Lung (tissue), 12 donors: ENCODE data around the gene NISCH. TPM values are rescaled to one million over a fixed set of nuclear protein-coding genes. Genes with fewer than 3 reads are reported as not detected.

ENCODE experiments used
- ATAC-seq: fragments of 200-7000 bp; cut with Tn5 transposase; one replicate; pipeline ENCODE4 v1.9.1; 2020; ENCODE audit warnings: moderate number of reproducible peaks; ENCODE audit not compliant: insufficient read depth, low FRiP score
- DNase-seq, 3 donors: peaks; one replicate each; pipeline ENCODE4 v3.0.0-alpha.2; 2013 to 2017
- H3K27ac ChIP-seq, 2 donors: one replicate each; pipeline ENCODE4 v1.5.1; 2013; ENCODE audit warnings: mild to moderate bottlenecking in 2 of 2, moderate library complexity in 2 of 2, control low read depth in 1 of 2, inconsistent platforms in 1 of 2, low read depth in 1 of 2, low read length in 1 of 2
- H3K27me3 ChIP-seq, 3 donors: one replicate each; pipeline ENCODE4 v1.5.1; 2013; ENCODE audit warnings: low read length in 2 of 3; ENCODE audit not compliant: control insufficient read depth in 3 of 3, insufficient read depth in 3 of 3
- H3K36me3 ChIP-seq, 4 donors: one replicate each; pipeline ENCODE4 v1.5.1; 2013; ENCODE audit warnings: low read length in 4 of 4, mild to moderate bottlenecking in 1 of 4, moderate library complexity in 1 of 4; ENCODE audit not compliant: control insufficient read depth in 4 of 4, insufficient read depth in 4 of 4
- H3K4me1 ChIP-seq, 5 donors: one replicate each; pipeline ENCODE4 v1.5.1; 2013; ENCODE audit warnings: low read length in 5 of 5, mild to moderate bottlenecking in 2 of 5, moderate library complexity in 1 of 5; ENCODE audit not compliant: control insufficient read depth in 5 of 5, insufficient read depth in 5 of 5
- H3K4me3 ChIP-seq: one replicate; pipeline ENCODE4 v1.5.1; 2013; ENCODE audit warnings: mild to moderate bottlenecking, control low read depth, moderate library complexity
- H3K9ac ChIP-seq, 2 donors: one replicate each; pipeline ENCODE4 v1.5.1; 2013; ENCODE audit warnings: low read length in 2 of 2, control low read depth in 1 of 2; ENCODE audit not compliant: insufficient read depth in 1 of 2
- H3K9me3 ChIP-seq, 4 donors: one replicate each; pipeline ENCODE4 v1.5.1; 2013; ENCODE audit warnings: low read length in 3 of 4, mild to moderate bottlenecking in 1 of 4, moderate library complexity in 1 of 4; ENCODE audit not compliant: control insufficient read depth in 4 of 4, insufficient read depth in 3 of 4
- WGBS, 2 donors: extraction: QIAGEN DNeasy Blood & Tissue Kit; methylation state at CpG; one replicate each; pipeline ENCODE4 v1.1.7; 2013; 5-methylcytosine and 5-hydroxymethylcytosine counted together
- polyA plus RNA-seq, 2 donors: library from polyadenylated mRNA; stranded (reverse); fragments of 200-250 nt; gene quantifications; one replicate each; pipeline ENCODE4 v1.2.1, GENCODE V29; 2013
- total RNA-seq, 2 donors: library from RNA; depleted of rRNA in 1 of 2; stranded (reverse); fragments of >200 nt in 1 of 2; gene quantifications; one replicate each; pipeline ENCODE4 v1.2.1, GENCODE V29; 2014 to 2021
- TF ChIP-seq, protein P1 (sequence below): IDR thresholded peaks from 2 replicates; pipeline ENCODE4 v1.5.1; 2012; ENCODE audit warnings: mild to moderate bottlenecking; ENCODE audit errors: control extremely low read depth, extremely low read depth
- donor health status: control.
- donor health status: control.
- donor health status: Bipolar disorder and iron deficiency.
- donor health status: healthy.
- donor health status: DM: yes; HTN: yes; CAD: no.

The NISCH gene
- total and polyA plus RNA-seq, 4 donors, result 37.8 to 127 (median 63.7) TPM

DNA sequence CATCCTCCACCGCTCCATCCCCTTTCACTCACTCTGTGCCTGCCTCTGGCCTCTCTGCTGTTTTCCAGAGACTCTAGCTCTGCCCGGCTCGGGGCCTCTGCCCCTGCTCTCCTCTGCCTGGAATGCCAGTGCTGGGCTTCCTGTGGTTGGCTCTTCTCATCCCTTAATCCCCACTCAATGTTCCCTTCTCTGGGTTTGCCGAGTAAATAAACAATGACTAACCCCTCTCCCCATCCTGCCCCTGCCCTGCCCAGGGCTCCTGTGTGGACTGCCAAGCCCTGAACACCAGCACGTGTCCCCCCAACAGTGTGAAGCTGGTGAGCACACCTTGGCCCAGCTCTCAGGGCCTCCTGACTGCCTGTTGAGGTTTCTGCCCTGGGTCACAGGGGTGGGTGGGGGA is 52.0 kb downstream of the NISCH start:
- H3K9ac ChIP-seq, result no peak overlapping the region
- no peak overlapping the region for H3K4me3 ChIP-seq
- WGBS, 2 donors, result 72 to 86% methylated on average over 5 of the region's 5 CpGs
- no peak for ATAC-seq
- no peaks in the 10 kb centered on the region for H3K27me3 ChIP-seq
- no peaks in the 10 kb centered on the region for H3K9me3 ChIP-seq
- no peak overlapping the region for H3K27ac ChIP-seq
- H3K4me1 ChIP-seq, result no peaks in the 10 kb centered on the region
- TF ChIP-seq, protein P1, sequence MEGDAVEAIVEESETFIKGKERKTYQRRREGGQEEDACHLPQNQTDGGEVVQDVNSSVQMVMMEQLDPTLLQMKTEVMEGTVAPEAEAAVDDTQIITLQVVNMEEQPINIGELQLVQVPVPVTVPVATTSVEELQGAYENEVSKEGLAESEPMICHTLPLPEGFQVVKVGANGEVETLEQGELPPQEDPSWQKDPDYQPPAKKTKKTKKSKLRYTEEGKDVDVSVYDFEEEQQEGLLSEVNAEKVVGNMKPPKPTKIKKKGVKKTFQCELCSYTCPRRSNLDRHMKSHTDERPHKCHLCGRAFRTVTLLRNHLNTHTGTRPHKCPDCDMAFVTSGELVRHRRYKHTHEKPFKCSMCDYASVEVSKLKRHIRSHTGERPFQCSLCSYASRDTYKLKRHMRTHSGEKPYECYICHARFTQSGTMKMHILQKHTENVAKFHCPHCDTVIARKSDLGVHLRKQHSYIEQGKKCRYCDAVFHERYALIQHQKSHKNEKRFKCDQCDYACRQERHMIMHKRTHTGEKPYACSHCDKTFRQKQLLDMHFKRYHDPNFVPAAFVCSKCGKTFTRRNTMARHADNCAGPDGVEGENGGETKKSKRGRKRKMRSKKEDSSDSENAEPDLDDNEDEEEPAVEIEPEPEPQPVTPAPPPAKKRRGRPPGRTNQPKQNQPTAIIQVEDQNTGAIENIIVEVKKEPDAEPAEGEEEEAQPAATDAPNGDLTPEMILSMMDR, result no peak
- H3K36me3 ChIP-seq, result peaks cover 0 to 13% (median 0%) of the 10 kb centered on the region in 4 donors
- no peak for DNase-seq

DNA sequence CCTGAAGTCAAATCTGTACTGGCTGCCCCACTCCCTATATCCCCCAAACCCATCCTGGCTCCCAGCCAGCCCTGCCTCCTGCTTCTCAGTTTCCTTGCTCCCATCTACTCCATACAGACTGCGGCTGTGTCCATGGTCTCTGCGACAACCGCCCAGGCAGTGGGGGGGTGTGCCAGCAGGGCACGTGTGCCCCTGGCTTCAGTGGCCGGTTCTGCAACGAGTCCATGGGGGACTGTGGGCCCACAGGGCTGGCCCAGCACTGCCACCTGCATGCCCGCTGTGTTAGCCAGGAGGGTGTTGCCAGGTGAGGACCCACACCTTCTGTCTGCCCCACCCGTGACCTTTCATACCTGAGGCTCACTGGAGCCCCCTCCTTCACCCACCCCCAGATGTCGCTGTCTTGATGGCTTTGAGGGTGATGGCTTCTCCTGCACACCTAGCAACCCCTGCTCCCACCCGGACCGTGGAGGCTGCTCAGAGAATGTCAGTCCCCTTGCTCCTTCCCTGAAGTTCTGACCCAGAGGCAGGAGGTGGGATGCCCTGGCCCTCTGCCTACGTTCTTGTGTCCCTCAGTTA is 54.4 kb downstream of the NISCH start:
- H3K9ac ChIP-seq, result no peak overlapping the region
- no peak overlapping the region for H3K27ac ChIP-seq
- H3K4me3 ChIP-seq, result no peak overlapping the region
- H3K36me3 ChIP-seq, result peaks cover 0 to 11% (median 0%) of the 10 kb centered on the region in 4 donors
- ATAC-seq, result no peak
- WGBS, 2 donors, result 76 to 84% methylated on average over 12 of the region's 12 CpGs
- H3K27me3 ChIP-seq, result no peaks in the 10 kb centered on the region
- peaks cover 0 to under 1% (median 0%) of the 10 kb centered on the region in 5 donors for H3K4me1 ChIP-seq
- no peak for DNase-seq
- TF ChIP-seq, protein P1, result no peak
- H3K9me3 ChIP-seq, result no peaks in the 10 kb centered on the region

GRCh38 chr3:52511509-52511908 is 56.1 kb downstream of the NISCH start:
- TF ChIP-seq, protein P1, result no peak
- Histone ChIP-seq H3K27ac (no peak overlapping the region), H3K4me1 (peaks cover 0 to 3% (median 0%) of the 10 kb centered on the region in 5 donors), H3K36me3 (peaks cover 0 to 10% (median 0%) of the 10 kb centered on the region in 4 donors), H3K9me3 (no peaks in the 10 kb centered on the region), H3K9ac (no peak overlapping the region), H3K4me3 (no peak overlapping the region), H3K27me3 (no peaks in the 10 kb centered on the region)
- DNase-seq, result no peak
- ATAC-seq, result no peak
- whole genome bisulfite sequencing, 2 donors, result 91 to 93% methylated on average over 7 of the region's 7 CpGs

DNA sequence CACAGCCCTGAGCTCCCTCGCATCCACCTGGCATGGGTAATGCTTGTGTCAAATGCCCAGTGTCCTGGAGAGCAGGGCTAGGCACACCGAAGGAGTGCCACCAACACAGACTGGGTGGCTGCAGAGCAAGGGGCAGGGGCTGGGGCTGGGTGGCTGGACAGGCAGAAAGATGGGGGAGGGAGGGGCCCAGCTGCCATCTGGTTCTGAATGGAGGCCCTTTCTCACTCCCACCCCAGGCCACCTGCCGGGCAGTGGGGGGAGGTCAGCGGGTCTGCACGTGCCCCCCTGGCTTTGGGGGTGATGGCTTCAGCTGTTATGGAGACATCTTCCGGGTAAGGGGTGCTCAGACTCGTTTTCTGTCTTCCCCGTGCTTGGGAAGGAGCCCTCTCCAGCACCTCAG is 56.7 kb downstream of the NISCH start:
- Histone ChIP-seq H3K4me3 (no peak overlapping the region), H3K9me3 (no peaks in the 10 kb centered on the region), H3K9ac (no peak overlapping the region), H3K27me3 (no peaks in the 10 kb centered on the region), H3K36me3 (peaks cover 0 to 8% (median 0%) of the 10 kb centered on the region in 4 donors), H3K4me1 (peaks cover 0 to 3% (median 0%) of the 10 kb centered on the region in 5 donors), H3K27ac (no peak overlapping the region)
- DNase-seq, result no peak
- ATAC-seq, result no peak
- TF ChIP-seq, protein P1, result no peak
- WGBS, 2 donors, result 75 to 79% methylated on average over 8 of the region's 8 CpGs
